Osteoblast (primary cell): ENCODE measurements around the gene NR3C1. TPM values are rescaled to one million over a fixed set of nuclear protein-coding genes. Genes with fewer than 3 reads are reported as not detected.

Experiments used
- DNase-seq: peaks from one replicate; pipeline ENCODE4 v3.0.0; 2011; ENCODE audit warnings: low spot score, mixed read lengths; ENCODE audit not compliant: insufficient read length; ENCODE audit errors: missing footprints
- H2AFZ ChIP-seq: 2 replicates; pipeline ENCODE4 v1.6.0; 2011; ENCODE audit warnings: mild to moderate bottlenecking, low read length
- H3K27ac ChIP-seq: 2 replicates; pipeline ENCODE4 v1.5.1; 2011; ENCODE audit warnings: mild to moderate bottlenecking, low read depth, low read length, moderate library complexity
- H3K27me3 ChIP-seq: 2 replicates; pipeline ENCODE4 v1.6.0; 2012; ENCODE audit warnings: mild to moderate bottlenecking, control low read depth, inconsistent platforms, low read length, moderate library complexity; ENCODE audit not compliant: insufficient read depth
- H3K36me3 ChIP-seq: 2 replicates; pipeline ENCODE4 v1.5.1; 2011; ENCODE audit warnings: mild to moderate bottlenecking, low read length, control low read depth, moderate library complexity; ENCODE audit not compliant: insufficient read depth
- H3K4me1 ChIP-seq: 2 replicates; pipeline ENCODE4 v1.5.1; 2011; ENCODE audit warnings: mild to moderate bottlenecking, low read length, control low read depth, moderate library complexity; ENCODE audit not compliant: insufficient read depth
- H3K4me2 ChIP-seq: 2 replicates; pipeline ENCODE4 v1.6.0; 2011; ENCODE audit warnings: mild to moderate bottlenecking, low read length; ENCODE audit not compliant: insufficient read depth
- H3K4me3 ChIP-seq: fragments of 200-600 bp; sonication (generic); 3 replicates; pipeline ENCODE4 v1.5.1; 2012; ENCODE audit warnings: mild to moderate bottlenecking, low read length, inconsistent platforms; ENCODE audit not compliant: insufficient read depth
- H3K79me2 ChIP-seq: 2 replicates; pipeline ENCODE4 v1.6.0; 2012; ENCODE audit warnings: mild to moderate bottlenecking, low read length, control low read depth, inconsistent platforms; ENCODE audit not compliant: insufficient read depth
- H3K9me3 ChIP-seq: 2 replicates; pipeline ENCODE4 v1.5.1; 2011; ENCODE audit warnings: low read depth, low read length, control low read depth
- H4K20me1 ChIP-seq: 2 replicates; pipeline ENCODE4 v1.6.0; 2012; ENCODE audit warnings: mild to moderate bottlenecking, low read length, control low read depth; ENCODE audit not compliant: insufficient read depth
- total RNA-seq: library from RNA; depleted of rRNA; stranded (reverse); fragments of >200 nt; gene quantifications from 2 replicates; pipeline ENCODE4 v1.2.3, GENCODE V29; 2012
- TF ChIP-seq, protein P1 (sequence below): IDR thresholded peaks from 2 replicates; pipeline ENCODE4 v1.5.1; 2011; ENCODE audit warnings: mild to moderate bottlenecking, low read depth, low read length, moderate library complexity; ENCODE audit errors: extremely low read depth

NR3C1 gene
- total RNA-seq, 1 donor: 119 TPM

- Histone ChIP-seq H3K27me3 (no peaks in the 10 kb centered on the region), H3K79me2 (no peaks in the 10 kb centered on the region), H2AFZ (no peak overlapping the region), H3K4me2 (no peak overlapping the region), H3K4me1 (peaks cover under 1% of the 10 kb centered on the region), H3K27ac (no peak overlapping the region), H4K20me1 (no peaks in the 10 kb centered on the region), H3K4me3 (no peak overlapping the region), H3K9me3 (no peaks in the 10 kb centered on the region), H3K36me3 (no peaks in the 10 kb centered on the region)
- no peak for DNase-seq
- TF ChIP-seq, protein P1, sequence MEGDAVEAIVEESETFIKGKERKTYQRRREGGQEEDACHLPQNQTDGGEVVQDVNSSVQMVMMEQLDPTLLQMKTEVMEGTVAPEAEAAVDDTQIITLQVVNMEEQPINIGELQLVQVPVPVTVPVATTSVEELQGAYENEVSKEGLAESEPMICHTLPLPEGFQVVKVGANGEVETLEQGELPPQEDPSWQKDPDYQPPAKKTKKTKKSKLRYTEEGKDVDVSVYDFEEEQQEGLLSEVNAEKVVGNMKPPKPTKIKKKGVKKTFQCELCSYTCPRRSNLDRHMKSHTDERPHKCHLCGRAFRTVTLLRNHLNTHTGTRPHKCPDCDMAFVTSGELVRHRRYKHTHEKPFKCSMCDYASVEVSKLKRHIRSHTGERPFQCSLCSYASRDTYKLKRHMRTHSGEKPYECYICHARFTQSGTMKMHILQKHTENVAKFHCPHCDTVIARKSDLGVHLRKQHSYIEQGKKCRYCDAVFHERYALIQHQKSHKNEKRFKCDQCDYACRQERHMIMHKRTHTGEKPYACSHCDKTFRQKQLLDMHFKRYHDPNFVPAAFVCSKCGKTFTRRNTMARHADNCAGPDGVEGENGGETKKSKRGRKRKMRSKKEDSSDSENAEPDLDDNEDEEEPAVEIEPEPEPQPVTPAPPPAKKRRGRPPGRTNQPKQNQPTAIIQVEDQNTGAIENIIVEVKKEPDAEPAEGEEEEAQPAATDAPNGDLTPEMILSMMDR: no peak
Observed at GRCh38 chr5:143254819-143255218, 148.7 kb downstream of the NR3C1 start.

GRCh38 chr5:143251946-143252345 lies 151.5 kb downstream of the NR3C1 start:
- H3K36me3 ChIP-seq: no peaks in the 10 kb centered on the region
- H3K27me3 ChIP-seq: no peaks in the 10 kb centered on the region
- no peaks in the 10 kb centered on the region for H4K20me1 ChIP-seq
- H2AFZ ChIP-seq: no peak overlapping the region
- no peaks in the 10 kb centered on the region for H3K79me2 ChIP-seq
- no peak overlapping the region for H3K4me3 ChIP-seq
- no peaks in the 10 kb centered on the region for H3K9me3 ChIP-seq
- no peak for DNase-seq
- H3K4me1 ChIP-seq: peaks cover 14% of the 10 kb centered on the region
- H3K27ac ChIP-seq: no peak overlapping the region
- H3K4me2 ChIP-seq: no peak overlapping the region
- TF ChIP-seq, protein P1: no peak

DNA sequence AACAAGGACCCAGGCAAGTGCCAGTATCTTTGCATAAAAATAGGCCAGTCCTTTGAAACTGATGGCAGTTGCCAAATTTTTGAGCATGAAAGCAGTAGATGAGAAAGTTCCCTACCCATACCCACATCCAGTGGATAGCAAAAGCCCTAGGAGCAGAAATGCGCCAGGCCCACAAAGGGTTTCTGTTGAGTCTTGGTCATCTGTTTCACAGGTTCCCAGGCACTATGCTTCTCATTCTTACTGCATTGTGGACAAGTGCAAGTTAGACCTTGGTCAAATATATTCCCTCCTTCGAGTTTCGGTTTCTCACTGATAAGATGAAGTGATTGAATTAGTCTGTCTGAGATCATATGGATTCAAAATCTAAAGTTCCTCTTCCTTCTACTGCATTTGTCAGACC lies 152.3 kb downstream of the NR3C1 start:
- no peak overlapping the region for H3K27ac ChIP-seq
- H3K4me3 ChIP-seq: no peak overlapping the region
- DNase-seq: no peak
- peaks cover 18% of the 10 kb centered on the region for H3K4me1 ChIP-seq
- H3K36me3 ChIP-seq: no peaks in the 10 kb centered on the region
- no peaks in the 10 kb centered on the region for H3K79me2 ChIP-seq
- no peaks in the 10 kb centered on the region for H4K20me1 ChIP-seq
- H3K9me3 ChIP-seq: no peaks in the 10 kb centered on the region
- H2AFZ ChIP-seq: no peak overlapping the region
- H3K4me2 ChIP-seq: no peak overlapping the region
- TF ChIP-seq, protein P1: no peak
- H3K27me3 ChIP-seq: no peaks in the 10 kb centered on the region

DNA sequence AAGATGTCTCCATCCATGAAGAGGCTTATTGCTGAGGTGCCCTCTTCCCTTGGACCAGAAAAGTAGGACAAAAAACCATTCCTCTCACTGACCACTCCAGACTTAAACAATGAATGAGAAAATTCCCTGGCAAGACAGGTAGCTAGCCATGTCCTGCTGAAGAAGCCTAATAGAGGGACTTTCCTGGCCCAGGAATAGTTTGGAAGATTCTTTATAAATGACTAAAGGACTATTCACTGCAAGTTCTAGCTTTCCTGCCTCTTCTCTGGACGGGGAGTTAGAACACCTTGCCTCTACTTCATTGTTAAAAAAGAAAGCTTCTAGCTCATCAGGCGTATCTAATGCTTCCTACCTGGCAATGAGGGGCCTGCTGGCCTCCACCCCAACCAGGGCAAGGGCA lies 153.6 kb downstream of the NR3C1 start:
- Histone ChIP-seq H3K4me2 (no peak overlapping the region), H3K27me3 (no peaks in the 10 kb centered on the region), H2AFZ (no peak overlapping the region), H3K79me2 (no peaks in the 10 kb centered on the region), H3K4me3 (no peak overlapping the region), H3K36me3 (no peaks in the 10 kb centered on the region), H3K27ac (peak overlapping the region; percentile 27), H3K9me3 (no peaks in the 10 kb centered on the region), H4K20me1 (no peaks in the 10 kb centered on the region), H3K4me1 (peaks cover 31% of the 10 kb centered on the region)
- TF ChIP-seq, protein P1: no peak
- DNase-seq: no peak
